Caki2 (cell line): ENCODE data around the gene PIGL. TPM values are rescaled to one million over a fixed set of nuclear protein-coding genes. Genes with fewer than 3 reads are reported as not detected.

Experiments used
- DNase-seq: peaks from one replicate; pipeline ENCODE4 v3.0.0-alpha.2; 2015; ENCODE audit warnings: low read depth
- in situ Hi-C: cut with HindIII; loops from 2 replicates; pipeline ENCODE4 v1.10.0; 2016; ENCODE audit warnings: low sequenced_read_pairs, low pct_unique_long_range_greater_than_20kb, mixed read lengths
- total RNA-seq: library from RNA; depleted of rRNA; stranded (reverse); fragments of >200 nt; shearing (Covaris generic); gene quantifications from 2 replicates; pipeline ENCODE4 v1.2.3, GENCODE V29; 2014; ENCODE audit warnings: low replicate concordance

PIGL gene
- total RNA-seq, 1 experiment from 2014 or later, result 22.0 TPM

GRCh38 chr17:16329519-16330271 is 112.7 kb downstream of the PIGL start:
- in situ Hi-C loops, result no loop called here
- peak; percentile 83 for DNase-seq

GRCh38 chr17:16338391-16338790 is 121.4 kb downstream of the PIGL start:
- in situ Hi-C loops, result no loop called here
- DNase-seq, result no peak

- in situ Hi-C loops, result no loop called here
- no peak for DNase-seq
Measured at GRCh38 chr17:16339402-16339801, 122.4 kb downstream of the PIGL start.

GRCh38 chr17:16339959-16340358 is 122.9 kb downstream of the PIGL start:
- in situ Hi-C loops, result no loop called here
- no peak for DNase-seq

- no peak for DNase-seq
- in situ Hi-C loops, result no loop called here
Measured at GRCh38 chr17:16342979-16343378, 126.0 kb downstream of the PIGL start.

- in situ Hi-C loops, result no loop called here
- no peak for DNase-seq
Measured at GRCh38 chr17:16343569-16343968, 126.6 kb downstream of the PIGL start.

GRCh38 chr17:16345565-16345964 is 128.6 kb downstream of the PIGL start:
- no peak for DNase-seq
- in situ Hi-C loops, result no loop called here

- no peak for DNase-seq
- in situ Hi-C loops, result no loop called here
Measured at GRCh38 chr17:16346721-16347271, 129.8 kb downstream of the PIGL start.

- in situ Hi-C loops, result no loop called here
- DNase-seq, result no peak
Measured at GRCh38 chr17:16348586-16348985, 131.6 kb downstream of the PIGL start.

GRCh38 chr17:16349431-16349830 is 132.4 kb downstream of the PIGL start:
- in situ Hi-C loops, result no loop called here
- no peak for DNase-seq

- in situ Hi-C loops, result no loop called here
- DNase-seq, result no peak
Measured at GRCh38 chr17:16351831-16352230, 134.8 kb downstream of the PIGL start.

- peak; percentile 6 for DNase-seq
- in situ Hi-C loops, result no loop called here
Measured at GRCh38 chr17:16352303-16352666, 135.3 kb downstream of the PIGL start.

- DNase-seq, result peak; percentile 60
- in situ Hi-C loops, result no loop called here
Measured at GRCh38 chr17:16352667-16353316, 135.8 kb downstream of the PIGL start.

GRCh38 chr17:16353317-16354174 is 136.5 kb downstream of the PIGL start, which contains the start of gene CENPV:
Gene CENPV, minus strand, starts transcription at chr17:16353469. Its CDS starts 33 bp downstream, at chr17:16353436.
- in situ Hi-C loops, result no loop called here
- DNase-seq, result no peak

GRCh38 chr17:16354585-16354984 is 137.6 kb downstream of the PIGL start:
- no peak for DNase-seq
- in situ Hi-C loops, result no loop called here

GRCh38 chr17:16358394-16358793 is 141.4 kb downstream of the PIGL start:
- in situ Hi-C loops, result no loop called here
- DNase-seq, result no peak

- in situ Hi-C loops, result no loop called here
- DNase-seq, result no peak
Measured at GRCh38 chr17:16361874-16362273, 144.9 kb downstream of the PIGL start.

GRCh38 chr17:16363749-16364536 is 146.9 kb downstream of the PIGL start:
- DNase-seq, result peak; percentile 46
- in situ Hi-C loops, result no loop called here
